AML-193 (cell line): Measurements from ENCODE around the gene NIPSNAP3A.
A peak's percentile ranks its signal among the peaks of the same experiment; 100 is the strongest.

Experiments used
- DNase-seq, 2 experiments: peaks; one replicate each; lab custom pipeline; 2025; lab: John Stamatoyannopoulos, UW

NIPSNAP3A gene

DNA sequence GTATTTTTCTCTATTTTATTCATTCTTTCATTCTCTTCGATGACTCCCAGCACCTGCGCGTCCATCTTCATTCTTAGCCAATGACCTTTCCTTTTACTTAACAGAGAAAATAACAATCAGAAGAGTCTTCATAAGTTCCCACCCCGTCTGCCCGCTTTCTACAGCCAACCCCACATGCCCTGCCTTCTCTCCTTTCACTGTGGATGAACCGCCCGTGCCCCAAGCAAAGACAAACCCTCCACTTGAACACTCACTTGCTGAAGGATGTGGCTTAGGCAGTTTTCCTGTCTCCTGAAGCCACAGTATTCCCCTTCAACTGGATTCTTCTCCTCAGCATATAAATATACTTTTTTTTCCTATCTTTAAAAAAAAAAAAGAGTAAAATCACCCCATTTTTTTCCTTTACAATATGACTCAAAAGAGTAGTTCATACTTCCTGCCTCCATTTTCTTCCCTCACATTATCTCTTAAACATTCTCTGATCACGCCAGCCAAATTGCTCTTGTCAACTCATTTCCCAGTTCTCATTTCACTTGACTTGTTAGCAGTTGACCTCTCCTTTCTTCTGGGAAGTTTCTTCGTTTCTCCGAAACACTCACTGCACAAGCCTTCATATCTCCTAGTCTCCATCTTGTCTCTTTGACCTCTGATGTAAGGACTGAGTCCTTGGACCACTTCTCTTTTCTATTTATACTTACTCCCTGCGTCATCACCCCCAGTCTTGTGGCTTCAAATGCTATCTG is 27.5 kb downstream of the NIPSNAP3A start:
- no peak for DNase-seq

DNA sequence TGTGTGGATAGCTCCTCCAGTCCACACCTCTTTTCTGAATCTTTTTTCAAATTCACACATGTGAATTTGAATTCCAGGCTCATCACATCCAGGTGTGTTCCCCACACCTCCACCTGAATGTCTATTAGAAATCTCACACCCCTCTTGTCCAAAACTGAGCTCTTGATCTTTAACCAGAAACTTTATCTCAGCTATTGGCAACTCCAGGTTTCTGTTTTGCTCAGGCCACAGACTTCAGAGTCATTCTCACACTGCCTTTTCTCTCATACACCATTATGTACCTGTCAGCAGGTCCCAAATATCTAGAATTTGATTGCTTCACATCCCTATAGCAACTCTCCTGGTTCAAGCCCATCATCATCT is 28.1 kb downstream of the NIPSNAP3A start:
- DNase-seq: no peak

DNA sequence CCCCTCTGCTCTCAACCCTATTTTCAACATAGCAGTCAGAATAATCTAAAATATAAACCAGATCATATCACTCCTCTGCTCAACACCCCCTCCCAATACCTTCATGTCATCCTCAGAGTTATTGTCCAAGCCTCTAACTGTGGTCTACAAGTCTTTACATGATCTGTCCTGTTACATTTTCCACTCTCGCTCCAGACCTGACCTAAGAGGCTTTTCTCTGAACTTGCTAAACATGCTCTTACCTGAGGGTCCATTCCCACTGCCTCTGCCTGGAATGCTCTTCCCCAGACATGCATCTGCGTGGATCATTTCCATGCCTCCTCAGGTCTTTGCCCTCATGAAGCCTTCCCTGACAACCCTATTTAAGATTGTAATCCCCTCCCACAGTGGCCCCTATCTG is 28.5 kb downstream of the NIPSNAP3A start:
- no peak for DNase-seq

DNA sequence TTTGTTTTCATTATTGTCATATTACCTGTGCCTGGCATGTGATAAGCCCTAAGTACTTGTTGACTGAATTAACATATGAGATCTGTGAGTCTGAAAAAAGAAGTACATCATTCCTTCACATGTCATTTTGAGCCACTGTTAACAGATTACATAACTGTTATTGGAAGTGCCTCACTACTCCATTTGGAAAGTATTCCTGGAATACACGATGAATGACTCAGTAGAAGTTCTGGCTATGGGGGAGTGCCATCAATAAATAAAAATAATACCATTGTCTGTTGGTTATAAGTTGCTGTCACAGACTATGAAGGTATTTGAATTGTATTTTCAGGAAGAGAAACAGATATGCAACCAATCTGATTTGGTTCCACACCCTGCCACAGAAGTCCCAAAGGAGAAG is 29.3 kb downstream of the NIPSNAP3A start:
- DNase-seq: no peak

DNA sequence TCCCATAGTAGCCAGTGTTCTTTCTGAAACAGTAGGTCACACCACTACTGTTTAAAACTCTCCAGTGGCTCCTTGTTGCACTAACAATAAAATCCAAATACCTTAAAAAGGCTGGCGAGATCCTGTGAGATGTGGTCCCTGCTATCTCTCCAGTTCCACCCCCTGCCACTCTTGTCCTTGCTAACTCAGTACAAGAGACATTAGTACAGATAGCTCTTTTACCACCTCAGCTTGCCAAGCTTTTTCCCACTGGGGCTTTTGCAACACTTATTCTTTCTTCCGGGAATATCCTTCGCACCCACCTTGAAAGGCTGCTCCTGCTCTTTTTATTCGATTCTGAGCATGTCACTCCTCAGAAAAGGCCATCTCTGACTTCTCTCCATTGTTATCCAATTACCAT is 31.3 kb downstream of the NIPSNAP3A start:
- no peak for DNase-seq

DNA sequence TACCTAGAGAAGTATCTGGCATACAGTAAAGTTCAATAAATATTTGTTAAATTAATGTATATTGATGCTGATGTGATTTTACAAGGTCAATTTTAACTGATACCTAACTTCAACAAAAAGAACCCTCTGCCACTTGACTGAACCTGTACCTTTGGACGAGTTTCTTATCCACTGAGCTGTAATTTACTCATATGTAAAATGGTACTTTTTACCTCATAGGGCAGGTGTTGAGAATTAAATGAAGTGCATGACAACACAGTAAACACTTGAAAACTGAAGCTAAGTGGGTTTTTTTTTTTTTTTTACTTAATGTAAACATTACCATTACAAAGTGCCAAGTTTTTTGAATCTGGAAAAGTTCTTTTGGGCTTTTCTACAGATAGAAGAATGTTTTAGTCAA is 31.9 kb downstream of the NIPSNAP3A start:
- DNase-seq: no peak

DNA sequence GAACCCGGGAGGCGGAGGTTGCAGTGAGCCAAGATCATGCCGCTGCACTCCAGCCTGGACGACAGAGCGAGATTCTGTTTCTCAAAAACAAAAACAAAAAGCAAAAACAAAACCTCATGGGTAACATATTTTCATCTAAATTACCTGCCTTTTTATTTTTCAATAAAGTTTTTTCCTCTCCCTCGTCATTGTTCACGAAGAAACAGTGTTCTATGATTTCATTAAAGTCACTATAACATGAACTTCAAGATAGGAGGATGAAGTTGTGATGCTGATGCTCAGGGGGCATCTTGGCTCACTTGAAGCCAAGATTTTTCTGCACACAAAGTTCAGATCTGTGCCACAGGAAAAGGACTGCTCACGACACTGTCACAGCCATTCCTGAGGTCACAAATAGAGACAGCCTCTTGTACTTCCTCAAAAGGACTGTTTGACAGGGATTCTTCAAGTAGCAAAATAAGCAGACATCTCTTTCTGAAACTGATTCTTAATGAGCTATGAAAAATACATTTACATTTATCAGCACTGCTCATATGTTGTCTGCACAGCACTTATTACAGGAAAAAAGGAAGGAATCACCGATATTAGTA is 32.6 kb downstream of the NIPSNAP3A start:
- DNase-seq: peak; percentile 6 to 9

DNA sequence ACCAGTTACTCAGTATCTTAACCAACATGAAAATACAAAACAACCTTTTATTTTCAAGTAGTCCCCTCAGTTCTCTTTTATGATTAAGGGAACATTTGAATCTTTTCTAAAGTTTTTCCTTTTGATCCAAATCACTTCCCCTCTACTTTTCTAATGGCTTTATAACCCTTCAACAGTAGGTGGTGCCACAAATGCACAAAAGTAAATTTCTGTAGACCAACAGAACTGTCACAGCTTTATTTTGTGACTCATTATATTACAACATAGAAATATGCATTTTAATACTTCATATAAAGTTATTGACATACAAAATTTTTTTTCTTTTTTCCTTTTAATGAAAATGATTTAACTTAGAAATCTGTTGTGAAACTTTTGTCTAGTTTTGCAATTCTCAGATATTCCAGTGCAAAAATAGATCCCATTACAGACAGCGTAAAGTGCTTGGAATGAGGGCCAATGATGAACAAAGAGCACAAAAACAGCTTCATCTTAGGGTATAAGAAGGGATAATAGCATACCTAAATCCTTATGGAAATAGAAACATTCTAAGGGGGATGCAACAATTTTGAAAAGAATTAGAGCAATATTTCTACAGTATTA is 33.4 kb downstream of the NIPSNAP3A start:
- DNase-seq: peak; percentile 43 to 46

DNA sequence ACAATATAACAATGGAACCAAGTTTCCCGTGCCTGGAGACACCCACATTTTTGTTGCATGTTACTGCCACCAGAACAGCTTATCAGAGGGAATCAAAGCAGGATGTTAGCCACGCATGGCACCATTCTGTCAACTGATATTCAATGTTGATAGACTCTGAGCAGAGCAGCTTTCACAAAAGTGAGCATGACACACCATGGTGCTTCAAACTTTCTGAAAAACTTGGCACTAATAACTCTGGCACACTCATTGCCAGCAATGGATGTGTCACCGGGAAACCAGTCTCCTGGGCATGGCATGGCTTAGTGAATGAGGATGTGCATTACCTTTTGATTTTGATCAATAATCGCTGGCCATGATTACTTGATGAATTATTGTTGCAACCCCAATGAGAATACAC is 36.1 kb downstream of the NIPSNAP3A start:
- DNase-seq: no peak

DNA sequence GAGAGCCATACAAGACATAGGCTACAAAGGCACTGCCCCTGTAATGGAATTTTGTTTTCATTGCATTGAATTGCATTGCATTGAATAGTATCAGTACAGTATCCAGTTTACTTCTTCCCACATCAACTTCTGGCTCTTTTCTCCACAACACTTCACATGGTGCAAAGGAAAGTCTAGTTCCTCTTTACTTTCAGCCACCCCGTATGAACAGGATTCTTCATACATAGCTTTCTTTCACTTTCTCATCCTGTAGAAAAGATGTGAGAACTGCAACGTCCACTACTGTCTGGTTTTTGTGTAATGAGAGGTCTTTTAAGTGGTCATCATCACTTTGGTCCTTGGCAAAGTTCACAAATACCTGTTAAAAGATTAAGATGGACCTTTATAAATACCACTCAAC is 36.6 kb downstream of the NIPSNAP3A start:
- no peak for DNase-seq

DNA sequence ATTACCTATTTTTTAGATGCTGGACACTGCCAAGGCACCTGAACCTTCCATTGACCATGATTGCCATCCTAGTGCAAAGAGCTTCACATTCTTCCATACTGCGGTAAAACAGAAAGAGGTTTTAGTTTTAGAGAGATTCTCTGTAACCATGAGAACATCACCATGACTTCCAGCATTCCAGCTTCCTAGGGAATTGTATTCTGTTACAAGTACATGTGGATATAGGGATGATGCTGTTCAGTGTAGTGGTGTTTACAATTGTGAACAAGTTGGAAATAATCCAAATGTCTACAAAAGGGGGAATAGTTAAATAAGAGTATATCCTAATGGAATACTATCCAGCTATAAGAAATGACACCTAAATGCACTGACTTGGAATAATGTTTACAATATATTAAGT is 38.8 kb downstream of the NIPSNAP3A start:
- no peak for DNase-seq

DNA sequence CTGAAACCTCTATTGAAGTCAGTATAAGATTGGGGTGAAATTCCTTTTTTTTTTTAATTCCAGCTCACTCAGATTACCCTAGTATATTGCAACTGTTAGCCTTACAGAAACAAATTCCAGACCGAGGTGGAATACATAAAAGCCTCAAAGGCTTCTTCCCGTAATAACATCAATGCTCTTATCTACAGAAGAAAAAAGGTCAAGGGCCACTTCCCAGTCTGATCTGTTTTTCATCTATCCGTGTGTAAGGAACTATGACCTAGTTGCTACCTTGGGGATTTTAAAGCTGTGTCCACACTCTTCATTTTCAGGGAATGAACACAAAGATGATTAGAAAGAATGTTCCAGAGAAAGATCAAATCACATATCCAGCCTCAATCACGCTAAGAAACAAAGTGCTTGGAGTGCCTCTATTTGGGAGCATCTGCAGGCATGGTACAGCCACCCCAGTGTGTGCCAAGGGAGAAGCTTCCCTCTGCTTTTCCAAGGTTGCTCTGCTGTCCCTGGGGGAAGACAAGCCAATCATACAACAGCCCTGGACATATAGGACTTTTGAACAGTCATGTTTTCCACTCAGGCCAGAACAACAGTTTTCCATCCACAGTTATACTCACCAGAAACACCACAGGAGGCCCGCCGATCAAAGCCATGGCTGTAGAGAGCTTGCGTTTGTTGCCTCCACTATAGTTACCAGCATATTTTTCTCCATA is 40.0 kb downstream of the NIPSNAP3A start:
- DNase-seq: no peak

DNA sequence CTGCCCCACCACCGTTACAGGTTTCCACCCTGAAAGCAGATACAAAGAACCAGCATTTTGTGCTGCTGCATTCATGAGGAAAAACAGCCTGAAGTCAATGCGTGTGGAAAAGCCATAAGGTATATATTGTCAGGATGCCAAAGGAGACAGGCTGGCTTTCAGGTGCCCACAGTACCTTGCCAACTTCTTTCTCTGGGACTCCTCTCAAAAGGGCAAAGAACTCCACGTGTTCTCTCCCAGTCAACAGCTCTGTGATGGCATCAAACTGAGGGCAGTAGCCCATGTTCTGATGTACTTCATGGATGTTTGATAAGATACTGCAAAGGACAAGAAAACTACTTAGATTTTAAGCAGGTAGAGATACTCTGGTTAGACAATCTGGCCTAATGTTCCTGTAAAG is 40.8 kb downstream of the NIPSNAP3A start:
- DNase-seq: no peak

DNA sequence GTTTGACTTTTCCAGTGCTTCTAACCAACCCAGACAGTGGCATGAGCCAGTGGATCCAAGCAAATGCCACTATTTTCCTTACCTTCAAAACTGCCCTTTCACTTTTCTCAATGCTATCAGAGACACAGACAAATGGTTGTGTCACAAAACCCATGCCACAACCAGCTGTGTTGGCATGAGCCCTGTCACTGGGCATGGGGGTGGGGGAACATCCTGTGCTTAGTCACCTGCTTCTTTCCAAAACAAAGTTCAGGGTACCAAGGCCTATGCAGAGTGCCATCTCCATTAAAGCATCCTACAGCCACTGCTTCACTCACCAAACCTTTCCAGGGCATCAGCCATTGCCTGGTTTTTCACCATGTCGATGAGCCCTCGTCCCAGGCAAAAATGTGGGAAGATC is 46.6 kb downstream of the NIPSNAP3A start:
- no peak for DNase-seq

DNA sequence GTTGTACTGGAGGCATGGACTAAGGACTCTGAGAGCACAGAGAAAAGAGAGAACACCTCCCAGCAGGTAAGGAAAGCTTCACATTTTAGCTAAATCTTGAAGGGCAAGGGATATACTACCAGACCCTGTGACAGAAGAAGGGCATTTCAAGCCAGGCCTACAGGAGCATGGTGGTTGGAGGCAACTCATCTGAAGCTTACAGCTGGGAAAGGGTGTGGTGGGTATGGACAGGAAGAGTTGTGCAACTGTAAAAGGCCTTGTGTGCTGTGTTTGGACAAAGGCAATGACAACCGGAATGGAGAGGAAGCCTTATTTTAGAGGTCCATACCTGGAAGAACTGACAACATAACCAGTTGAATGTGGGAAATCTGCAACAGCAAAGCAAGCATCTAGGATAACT is 47.6 kb downstream of the NIPSNAP3A start:
- DNase-seq: peak in 1 of 2 experiments; percentile 5

DNA sequence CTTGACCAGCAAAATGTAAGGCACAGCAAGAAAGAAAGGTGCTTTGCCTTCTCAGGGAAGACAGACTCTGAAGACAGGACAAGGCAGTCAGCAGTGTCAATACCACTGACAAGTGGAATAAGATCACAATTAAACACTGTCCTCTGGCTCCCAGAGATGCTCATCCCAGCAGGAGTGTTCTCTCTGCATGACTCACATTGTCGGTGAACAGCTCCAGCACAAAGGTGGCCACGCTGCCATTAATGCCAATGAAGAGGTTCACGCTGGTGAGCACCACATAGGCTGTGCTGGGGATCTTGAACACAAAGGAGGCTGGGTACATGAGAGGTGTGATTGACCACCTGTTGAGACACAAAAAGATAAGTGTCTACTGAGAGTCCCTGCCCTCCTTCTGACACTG is 48.4 kb downstream of the NIPSNAP3A start:
- no peak for DNase-seq

DNA sequence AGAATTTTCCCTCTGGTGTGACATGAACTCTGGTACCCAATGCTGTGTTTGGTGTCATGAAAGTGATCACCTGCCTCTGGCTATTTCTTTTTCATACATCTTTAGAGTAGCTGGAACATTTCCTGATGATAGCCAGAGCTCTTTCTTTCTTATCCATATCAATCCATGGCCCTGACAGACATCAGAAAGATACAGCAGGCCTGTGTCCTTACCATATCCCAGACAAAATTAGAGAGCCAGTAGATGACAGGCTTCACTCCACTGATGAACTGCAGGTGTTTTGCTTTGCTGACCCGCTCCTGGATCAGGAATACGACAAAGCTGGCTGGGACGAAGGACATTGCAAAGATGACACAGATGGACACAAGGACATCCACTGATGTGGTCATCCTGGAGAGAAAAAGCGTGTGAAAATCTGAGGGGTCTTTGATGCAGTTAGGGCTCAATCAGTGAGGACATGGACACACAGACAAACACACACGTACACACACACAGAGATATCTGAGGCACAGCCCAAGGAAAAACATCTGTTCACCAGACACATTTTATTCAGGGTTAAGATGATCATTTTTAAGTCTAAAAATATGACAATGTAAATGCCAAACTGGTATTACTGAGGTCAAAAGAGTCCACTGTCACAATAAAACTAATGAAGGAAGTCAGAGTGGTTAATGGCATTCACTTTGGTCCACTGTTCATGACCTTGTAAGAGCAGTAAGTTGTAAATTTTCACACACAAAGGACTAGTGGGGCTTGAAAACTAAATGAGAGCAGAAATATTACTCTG is 50.9 kb downstream of the NIPSNAP3A start:
- DNase-seq: no peak

DNA sequence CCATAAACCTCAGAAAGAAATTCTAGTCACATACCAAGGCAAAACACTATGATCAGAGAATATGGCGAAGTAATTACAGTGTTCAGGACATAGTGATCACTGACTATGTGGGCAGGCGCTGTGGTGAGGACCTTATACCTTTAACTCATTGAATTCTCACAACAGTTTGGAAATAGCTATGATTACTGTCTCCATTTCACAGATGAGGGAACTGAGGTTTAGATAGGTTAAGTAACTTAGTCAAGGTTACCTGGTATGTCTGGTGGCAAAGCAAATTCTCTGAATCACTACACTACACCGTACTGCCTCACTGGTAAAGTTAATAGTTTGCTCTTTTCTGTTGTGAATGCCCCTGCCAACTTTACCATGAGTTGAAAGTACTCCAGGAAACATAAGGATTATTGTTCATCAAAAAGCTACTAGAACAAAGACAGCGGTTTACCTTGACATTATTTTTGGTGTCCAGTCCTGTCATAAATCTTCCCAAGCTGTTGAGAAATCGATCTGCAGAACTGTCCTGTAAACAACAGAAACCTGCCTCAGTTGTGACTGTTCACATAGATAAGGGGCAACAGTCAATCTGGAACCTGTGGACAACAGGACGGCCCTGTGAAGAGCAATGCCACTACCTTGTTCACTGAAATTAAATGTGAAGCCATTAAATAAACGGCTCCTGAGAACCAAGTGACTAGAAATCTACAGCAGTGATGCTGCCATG is 52.7 kb downstream of the NIPSNAP3A start:
- no peak for DNase-seq

DNA sequence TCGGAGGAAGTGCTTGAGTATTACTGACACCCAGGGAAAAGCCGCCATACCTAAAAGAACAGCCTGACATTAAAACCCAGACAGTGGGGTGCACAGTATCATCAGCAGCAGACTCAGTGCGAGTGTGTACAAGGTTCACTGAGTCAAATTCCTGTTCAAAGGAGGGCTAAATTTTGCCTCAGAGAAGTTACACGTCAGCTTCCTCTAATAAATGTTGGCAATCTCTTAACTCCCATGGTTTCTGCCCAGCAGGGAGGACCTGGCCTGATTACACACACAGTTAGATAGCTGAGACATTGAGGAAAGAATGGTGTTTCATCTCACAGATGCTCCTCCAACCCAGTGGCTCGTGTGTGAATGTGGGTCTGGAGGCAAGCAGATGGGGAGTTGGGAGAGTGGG is 54.6 kb downstream of the NIPSNAP3A start:
- no peak for DNase-seq

DNA sequence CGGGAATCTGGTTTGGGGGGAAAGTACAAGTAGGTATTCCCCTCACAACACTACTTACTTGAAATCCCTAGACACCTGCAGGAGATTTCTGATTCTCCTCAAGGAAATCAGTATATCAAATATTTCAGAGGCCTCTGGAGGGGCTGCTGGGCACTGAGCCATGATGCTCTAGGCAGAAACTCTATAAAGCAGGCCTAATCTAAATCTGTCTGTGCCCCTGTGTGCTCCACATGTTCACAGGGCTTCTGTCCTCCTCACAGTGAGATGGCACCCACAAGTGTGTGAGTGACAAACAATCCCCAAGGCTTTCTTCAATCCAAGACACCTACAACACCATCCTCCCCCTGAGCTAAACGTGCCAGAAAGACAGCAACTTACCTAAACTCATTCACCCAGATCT is 55.4 kb downstream of the NIPSNAP3A start:
- no peak for DNase-seq

DNA sequence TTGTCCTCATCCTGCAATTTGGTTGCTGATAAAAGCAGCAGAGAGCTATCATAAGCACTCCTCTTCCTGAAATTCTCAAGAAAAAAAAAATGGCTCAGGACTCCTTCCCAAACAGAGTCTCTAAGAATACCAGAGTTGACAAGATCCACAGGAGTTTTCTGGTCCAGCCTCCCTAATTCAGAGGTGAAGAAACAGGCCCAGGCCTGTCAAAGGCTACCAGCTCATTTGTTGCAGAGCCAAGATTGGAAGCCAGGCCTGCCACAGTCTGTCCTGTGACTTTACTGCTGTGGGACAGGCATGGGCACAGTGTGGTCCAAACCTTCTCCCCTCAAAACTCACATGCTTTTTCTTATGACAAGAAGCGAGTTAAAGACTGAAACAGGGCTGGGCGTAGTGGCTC is 58.0 kb downstream of the NIPSNAP3A start:
- DNase-seq: no peak
